Chondrocyte (in vitro differentiated cells): Measurements from ENCODE around the gene TMIE. TPM values are rescaled to one million over a fixed set of nuclear protein-coding genes. Genes with fewer than 3 reads are reported as not detected.

Experiments
- DNase-seq: peaks from one replicate; pipeline ENCODE4 v3.0.0; 2021; ENCODE audit warnings: mixed read lengths, low spot score
- H3K27ac Mint-ChIP-seq: one replicate; pipeline ENCODE4 v1.8.0; 2021; ENCODE audit warnings: mild to moderate bottlenecking, moderate library complexity, mixed read lengths; ENCODE audit not compliant: unreplicated experiment
- H3K27me3 Mint-ChIP-seq: 2 replicates; pipeline ENCODE4 v1.8.0; 2021; ENCODE audit warnings: low read depth, mixed read lengths
- H3K36me3 Mint-ChIP-seq: 2 replicates; pipeline ENCODE4 v1.8.0; 2021; ENCODE audit warnings: low read depth, mixed read lengths
- H3K4me1 Mint-ChIP-seq: 2 replicates; pipeline ENCODE4 v1.8.0; 2021; ENCODE audit warnings: low read depth, mild to moderate bottlenecking, mixed read lengths
- H3K4me3 Mint-ChIP-seq: one replicate; pipeline ENCODE4 v1.8.0; 2021; ENCODE audit warnings: mild to moderate bottlenecking, moderate library complexity, mixed read lengths; ENCODE audit not compliant: unreplicated experiment
- H3K9me3 Mint-ChIP-seq: 2 replicates; pipeline ENCODE4 v1.8.0; 2021; ENCODE audit warnings: low read depth, mixed read lengths
- CTCF ChIP-seq: fragments of 200-600 bp; sonication (generic); IDR thresholded peaks from 2 replicates; pipeline ENCODE4 v1.5.0; 2021; ENCODE audit warnings: antibody characterized with exemption, mild to moderate bottlenecking, moderate library complexity
- long read RNA-seq: library from polyadenylated mRNA; stranded (forward); transcript quantifications from one replicate; pipeline ENCODE4 v2.0.0, GENCODE V29; 2021
- total RNA-seq: library from RNA; stranded (reverse); gene quantifications from 3 replicates; pipeline ENCODE4 v1.2.1, GENCODE V29; 2021

Gene TMIE
- 0.25 TPM in 1 of 3 replicates, not detected in the others for total RNA-seq
- long read RNA-seq = 0 reads

GRCh38 chr3:46701181-46701939 lies at the start of gene TMIE:
TSS of gene TMIE (plus strand) at chr3:46701392. CDS start at chr3:46701488, 96 bp downstream.
- peaks cover 8% of the 10 kb centered on the region for H3K27me3 Mint-ChIP-seq
- no peak within 1 kb of the TSS for H3K4me3 Mint-ChIP-seq
- no peaks in the 10 kb centered on the region for H3K36me3 Mint-ChIP-seq
- no peaks in the 10 kb centered on the region for H3K9me3 Mint-ChIP-seq
- no peak within 1 kb of the TSS for H3K27ac Mint-ChIP-seq
- DNase-seq = peak; percentile 78
- peaks cover 19% of the 10 kb centered on the region for H3K4me1 Mint-ChIP-seq
- TF ChIP-seq CTCF = no peak

DNA sequence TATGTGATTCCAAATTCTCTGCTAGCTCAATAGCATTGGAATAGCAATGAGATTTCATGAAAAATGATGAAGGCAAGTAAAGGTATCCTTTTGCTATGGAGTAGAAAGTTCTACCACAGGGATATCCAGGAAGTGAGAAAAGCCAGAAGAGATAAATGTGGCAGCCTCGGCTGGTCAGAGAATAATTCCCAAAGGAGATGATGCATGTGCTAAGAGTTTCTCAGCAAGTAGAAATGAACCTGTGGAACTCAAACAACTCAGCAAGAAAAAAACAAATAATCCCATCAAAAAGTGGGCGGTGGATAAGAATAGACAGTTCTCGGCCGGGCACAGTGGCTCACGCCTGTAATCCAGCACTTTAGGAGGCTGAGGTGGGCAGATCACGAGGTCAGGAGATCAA lies 45.9 kb upstream of the TMIE start:
- no peak for TF ChIP-seq CTCF
- Mint-ChIP-seq H3K36me3 (peaks cover 2% of the 10 kb centered on the region), H3K27me3 (peaks cover 14% of the 10 kb centered on the region), H3K4me3 (no peak overlapping the region), H3K9me3 (peaks cover 15% of the 10 kb centered on the region), H3K27ac (no peak overlapping the region), H3K4me1 (peaks cover 11% of the 10 kb centered on the region)
- DNase-seq = no peak

GRCh38 chr3:46656778-46657556 lies 44.2 kb upstream of the TMIE start:
- Mint-ChIP-seq H3K27ac (no peak overlapping the region), H3K9me3 (peaks cover 6% of the 10 kb centered on the region)

GRCh38 chr3:46659285-46659684 lies 41.9 kb upstream of the TMIE start:
- Mint-ChIP-seq H3K4me3 (no peak overlapping the region), H3K36me3 (no peaks in the 10 kb centered on the region), H3K27me3 (peaks cover 18% of the 10 kb centered on the region), H3K27ac (no peak overlapping the region), H3K9me3 (no peaks in the 10 kb centered on the region), H3K4me1 (peaks cover 20% of the 10 kb centered on the region)
- no peak for DNase-seq
- no peak for TF ChIP-seq CTCF

More at GRCh38 chr3:46656778-46657556, 44.2 kb upstream of the TMIE start:
- TF ChIP-seq CTCF = no peak
- peaks cover 16% of the 10 kb centered on the region for H3K4me1 Mint-ChIP-seq
- H3K27me3 Mint-ChIP-seq = peaks cover 14% of the 10 kb centered on the region
- H3K4me3 Mint-ChIP-seq = no peak overlapping the region
- H3K36me3 Mint-ChIP-seq = peaks cover 2% of the 10 kb centered on the region
- DNase-seq = no peak

DNA sequence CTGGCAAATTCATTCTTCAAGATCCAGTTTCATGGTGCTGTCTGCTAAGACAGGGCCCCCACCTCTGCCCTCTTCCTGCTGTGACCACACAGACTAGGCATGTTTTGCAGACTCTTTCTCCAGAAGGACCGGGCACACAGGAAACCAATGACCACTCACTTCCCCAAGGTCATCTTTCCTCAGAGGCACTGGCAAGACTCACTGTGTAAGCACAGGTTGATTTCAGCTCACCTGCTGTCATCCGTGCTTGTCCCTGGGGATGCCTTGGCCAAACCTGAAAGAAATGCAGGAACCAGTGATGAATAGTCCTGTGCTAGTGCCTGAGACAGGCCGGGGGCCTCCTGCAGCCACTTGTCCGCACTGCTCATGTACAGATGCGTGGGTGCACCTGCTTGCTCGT lies 41.2 kb upstream of the TMIE start:
- no peak for DNase-seq
- TF ChIP-seq CTCF = no peak
- no peaks in the 10 kb centered on the region for H3K36me3 Mint-ChIP-seq
- H3K4me1 Mint-ChIP-seq = peaks cover 20% of the 10 kb centered on the region
- H3K4me3 Mint-ChIP-seq = no peak overlapping the region
- H3K27ac Mint-ChIP-seq = no peak overlapping the region
- H3K9me3 Mint-ChIP-seq = no peaks in the 10 kb centered on the region
- H3K27me3 Mint-ChIP-seq = peaks cover 14% of the 10 kb centered on the region
